Ishikawa (cell line): ENCODE results near the gene CDK6.

Source experiments
- CREB1 ChIP-seq: IDR thresholded peaks from 2 replicates; pipeline ENCODE4 v1.6.1; 2012; ENCODE audit warnings: low read depth
- EGR1 ChIP-seq: IDR thresholded peaks from 2 replicates; pipeline ENCODE4 v1.6.1; 2012
- RAD21 ChIP-seq: IDR thresholded peaks from 2 replicates; pipeline ENCODE4 v1.6.1; 2012; ENCODE audit warnings: low read depth
- TAF1 ChIP-seq: IDR thresholded peaks from 2 replicates; pipeline ENCODE4 v1.6.1; 2012; ENCODE audit warnings: low read depth, mild to moderate bottlenecking
- TCF12 ChIP-seq: IDR thresholded peaks from 2 replicates; pipeline ENCODE4 v1.6.1; 2012; ENCODE audit warnings: low read depth
- TEAD4 ChIP-seq: IDR thresholded peaks from 2 replicates; pipeline ENCODE4 v1.6.1; 2012
- USF1 ChIP-seq: IDR thresholded peaks from 2 replicates; pipeline ENCODE4 v1.6.1; 2012
- YY1 ChIP-seq: IDR thresholded peaks from 2 replicates; pipeline ENCODE4 v1.6.1; 2012; ENCODE audit warnings: low read depth
- TF ChIP-seq, protein P1 (sequence below): IDR thresholded peaks from 2 replicates; pipeline ENCODE4 v1.6.1; 2012; ENCODE audit warnings: low read depth, mild to moderate bottlenecking

DNA sequence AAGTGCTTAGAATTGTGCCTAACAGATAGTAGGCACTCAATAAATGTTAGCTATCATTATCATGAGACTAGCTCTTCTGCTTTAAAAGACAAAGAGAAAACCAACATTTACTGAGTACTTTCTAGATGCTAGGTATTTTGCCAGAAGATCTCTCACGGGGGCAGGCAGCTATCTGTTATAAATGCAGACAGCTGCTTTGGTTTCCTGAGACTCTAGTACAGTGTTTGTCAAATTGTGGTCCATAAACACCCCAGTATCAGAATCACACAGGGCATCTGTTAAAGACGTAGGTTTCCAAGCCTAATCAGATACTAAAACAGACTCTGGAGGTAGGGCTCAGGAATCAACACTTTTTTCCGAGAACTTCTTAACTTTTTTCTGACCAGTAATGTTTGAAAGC, 260.1 kb downstream of the CDK6 start:
- no peak for TF ChIP-seq YY1
- TF ChIP-seq, protein P1, sequence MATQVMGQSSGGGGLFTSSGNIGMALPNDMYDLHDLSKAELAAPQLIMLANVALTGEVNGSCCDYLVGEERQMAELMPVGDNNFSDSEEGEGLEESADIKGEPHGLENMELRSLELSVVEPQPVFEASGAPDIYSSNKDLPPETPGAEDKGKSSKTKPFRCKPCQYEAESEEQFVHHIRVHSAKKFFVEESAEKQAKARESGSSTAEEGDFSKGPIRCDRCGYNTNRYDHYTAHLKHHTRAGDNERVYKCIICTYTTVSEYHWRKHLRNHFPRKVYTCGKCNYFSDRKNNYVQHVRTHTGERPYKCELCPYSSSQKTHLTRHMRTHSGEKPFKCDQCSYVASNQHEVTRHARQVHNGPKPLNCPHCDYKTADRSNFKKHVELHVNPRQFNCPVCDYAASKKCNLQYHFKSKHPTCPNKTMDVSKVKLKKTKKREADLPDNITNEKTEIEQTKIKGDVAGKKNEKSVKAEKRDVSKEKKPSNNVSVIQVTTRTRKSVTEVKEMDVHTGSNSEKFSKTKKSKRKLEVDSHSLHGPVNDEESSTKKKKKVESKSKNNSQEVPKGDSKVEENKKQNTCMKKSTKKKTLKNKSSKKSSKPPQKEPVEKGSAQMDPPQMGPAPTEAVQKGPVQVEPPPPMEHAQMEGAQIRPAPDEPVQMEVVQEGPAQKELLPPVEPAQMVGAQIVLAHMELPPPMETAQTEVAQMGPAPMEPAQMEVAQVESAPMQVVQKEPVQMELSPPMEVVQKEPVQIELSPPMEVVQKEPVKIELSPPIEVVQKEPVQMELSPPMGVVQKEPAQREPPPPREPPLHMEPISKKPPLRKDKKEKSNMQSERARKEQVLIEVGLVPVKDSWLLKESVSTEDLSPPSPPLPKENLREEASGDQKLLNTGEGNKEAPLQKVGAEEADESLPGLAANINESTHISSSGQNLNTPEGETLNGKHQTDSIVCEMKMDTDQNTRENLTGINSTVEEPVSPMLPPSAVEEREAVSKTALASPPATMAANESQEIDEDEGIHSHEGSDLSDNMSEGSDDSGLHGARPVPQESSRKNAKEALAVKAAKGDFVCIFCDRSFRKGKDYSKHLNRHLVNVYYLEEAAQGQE, result no peak
- no peak for TF ChIP-seq RAD21
- TF ChIP-seq TEAD4, result no peak
- no peak for TF ChIP-seq EGR1
- no peak for TF ChIP-seq TAF1
- no peak for TF ChIP-seq TCF12
- no peak for TF ChIP-seq USF1
- no peak for TF ChIP-seq CREB1
